ENCODE data around the gene PPP1R1C. TPM values are rescaled to one million over a fixed set of nuclear protein-coding genes. Genes with fewer than 3 reads are reported as not detected.

PPP1R1C gene
- total and polyA plus RNA-seq, 7 donors, result 0.83 to 3.5 (median 3.0) TPM; not detected in 4

DNA sequence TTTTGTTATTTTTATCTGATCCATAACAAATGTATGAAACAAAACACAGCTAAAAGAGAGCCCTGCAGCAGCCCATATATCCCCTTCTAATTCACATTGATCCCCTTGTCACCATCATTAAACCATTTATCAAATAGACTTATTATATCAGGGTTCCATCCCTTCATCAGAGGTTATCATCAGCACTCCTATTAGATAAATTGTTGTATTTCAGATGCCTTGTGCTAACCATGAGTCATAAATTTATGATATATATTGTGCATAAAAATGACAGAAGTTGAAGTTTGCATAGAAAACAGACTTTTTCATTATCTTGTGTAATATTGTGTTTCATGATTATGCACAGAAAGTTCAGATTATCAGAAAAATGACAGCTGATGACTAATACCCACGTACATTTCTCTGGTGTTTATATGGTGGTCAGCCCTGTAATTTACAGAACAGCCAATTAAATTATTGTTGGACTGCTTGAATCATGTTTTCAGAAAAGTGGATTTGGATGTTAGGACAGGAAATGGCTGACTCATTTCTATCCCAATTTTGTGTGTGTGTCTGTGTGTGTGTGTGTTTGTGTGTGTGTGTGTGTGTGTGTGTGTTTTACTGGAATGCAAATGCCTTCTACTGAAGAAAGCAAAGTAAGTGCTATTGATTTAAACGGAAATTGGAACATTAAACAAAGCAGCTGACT, 80.9 kb downstream of the PPP1R1C start:
- no peaks in the 10 kb centered on the region for H3K4me1 ChIP-seq
- WGBS, 2 donors, result 68 to 79% methylated on average over 2 of the region's 2 CpGs
- no peaks in the 10 kb centered on the region for H3K27me3 ChIP-seq
- H3K27ac ChIP-seq, result no peak overlapping the region
- H3K9me3 ChIP-seq, result no peaks in the 10 kb centered on the region
- H3K4me3 ChIP-seq, result no peak overlapping the region
- intact Hi-C loops (cut with DNase I), result no loop called here
- TF ChIP-seq, protein P1, sequence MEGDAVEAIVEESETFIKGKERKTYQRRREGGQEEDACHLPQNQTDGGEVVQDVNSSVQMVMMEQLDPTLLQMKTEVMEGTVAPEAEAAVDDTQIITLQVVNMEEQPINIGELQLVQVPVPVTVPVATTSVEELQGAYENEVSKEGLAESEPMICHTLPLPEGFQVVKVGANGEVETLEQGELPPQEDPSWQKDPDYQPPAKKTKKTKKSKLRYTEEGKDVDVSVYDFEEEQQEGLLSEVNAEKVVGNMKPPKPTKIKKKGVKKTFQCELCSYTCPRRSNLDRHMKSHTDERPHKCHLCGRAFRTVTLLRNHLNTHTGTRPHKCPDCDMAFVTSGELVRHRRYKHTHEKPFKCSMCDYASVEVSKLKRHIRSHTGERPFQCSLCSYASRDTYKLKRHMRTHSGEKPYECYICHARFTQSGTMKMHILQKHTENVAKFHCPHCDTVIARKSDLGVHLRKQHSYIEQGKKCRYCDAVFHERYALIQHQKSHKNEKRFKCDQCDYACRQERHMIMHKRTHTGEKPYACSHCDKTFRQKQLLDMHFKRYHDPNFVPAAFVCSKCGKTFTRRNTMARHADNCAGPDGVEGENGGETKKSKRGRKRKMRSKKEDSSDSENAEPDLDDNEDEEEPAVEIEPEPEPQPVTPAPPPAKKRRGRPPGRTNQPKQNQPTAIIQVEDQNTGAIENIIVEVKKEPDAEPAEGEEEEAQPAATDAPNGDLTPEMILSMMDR (IDR thresholded peaks at IDR 0.05), result no peak
- TF ChIP-seq POLR2AphosphoS5 (IDR thresholded peaks at IDR 0.05) (no peak), EP300 (IDR thresholded peaks at IDR 0.05) (no peak), POLR2A (IDR thresholded peaks at IDR 0.05) (no peak)
- no peak for DNase-seq
- no peaks in the 10 kb centered on the region for H3K36me3 ChIP-seq

DNA sequence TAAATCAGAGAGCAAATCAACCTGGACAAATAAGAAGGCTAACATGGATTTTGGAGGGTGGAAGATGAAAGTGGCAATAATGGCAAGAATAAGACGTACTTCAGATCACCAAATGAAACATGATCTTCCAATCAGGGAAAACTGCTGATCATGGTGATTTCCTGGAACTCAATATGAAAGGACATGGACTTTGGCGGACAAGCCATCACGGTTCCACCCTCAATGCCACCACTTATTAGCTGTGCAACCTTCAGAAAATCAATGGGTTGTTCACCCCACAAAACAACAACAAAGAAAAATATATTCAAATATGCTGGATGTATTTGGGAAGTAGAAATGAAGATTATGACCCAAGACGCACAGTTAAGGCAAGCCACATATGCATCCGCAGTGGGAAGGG, 81.7 kb downstream of the PPP1R1C start:
- TF ChIP-seq, protein P1 (IDR thresholded peaks at IDR 0.05), result no peak
- TF ChIP-seq POLR2AphosphoS5 (IDR thresholded peaks at IDR 0.05), result no peak
- no peak for TF ChIP-seq POLR2A (IDR thresholded peaks at IDR 0.05)
- TF ChIP-seq EP300 (IDR thresholded peaks at IDR 0.05), result no peak
- DNase-seq, result no peak
- whole genome bisulfite sequencing, 2 donors, result 94% methylated on average over 5 of the region's 5 CpGs
- intact Hi-C loops (cut with DNase I), result no loop called here
- no peaks in the 10 kb centered on the region for H3K36me3 ChIP-seq
- no peak overlapping the region for H3K27ac ChIP-seq
- no peak overlapping the region for H3K4me3 ChIP-seq
- no peaks in the 10 kb centered on the region for H3K27me3 ChIP-seq
- H3K9me3 ChIP-seq, result no peaks in the 10 kb centered on the region
- H3K4me1 ChIP-seq, result no peaks in the 10 kb centered on the region

DNA sequence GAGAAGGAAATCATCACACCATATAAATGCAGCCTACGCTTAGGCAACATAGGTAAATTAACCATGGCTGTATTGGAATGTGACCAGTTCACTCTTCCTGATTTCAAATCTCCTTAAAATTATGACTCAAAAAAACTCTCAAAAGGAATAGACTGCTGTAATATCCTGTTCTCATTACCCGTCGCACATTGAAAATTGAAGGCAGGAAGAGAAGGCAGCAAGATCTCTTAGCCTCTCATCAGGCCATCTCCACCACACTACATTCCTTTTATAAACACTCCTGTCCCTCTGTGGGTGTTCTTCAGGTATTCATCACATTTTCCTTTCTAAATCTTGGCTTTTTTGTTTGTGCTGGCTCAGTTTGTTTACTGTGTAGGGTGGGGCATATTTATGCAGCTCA, 83.2 kb downstream of the PPP1R1C start:
- no peak overlapping the region for H3K4me3 ChIP-seq
- intact Hi-C loops (cut with DNase I), result no loop called here
- TF ChIP-seq POLR2AphosphoS5 (IDR thresholded peaks at IDR 0.05) (no peak), EP300 (IDR thresholded peaks at IDR 0.05) (no peak), POLR2A (IDR thresholded peaks at IDR 0.05) (no peak)
- TF ChIP-seq, protein P1 (IDR thresholded peaks at IDR 0.05), result no peak
- no peaks in the 10 kb centered on the region for H3K4me1 ChIP-seq
- H3K27ac ChIP-seq, result no peak overlapping the region
- no peaks in the 10 kb centered on the region for H3K9me3 ChIP-seq
- WGBS, 2 donors, result 82 to 85% methylated on average over 3 of the region's 3 CpGs
- H3K36me3 ChIP-seq, result no peaks in the 10 kb centered on the region
- DNase-seq, result no peak
- H3K27me3 ChIP-seq, result no peaks in the 10 kb centered on the region

DNA sequence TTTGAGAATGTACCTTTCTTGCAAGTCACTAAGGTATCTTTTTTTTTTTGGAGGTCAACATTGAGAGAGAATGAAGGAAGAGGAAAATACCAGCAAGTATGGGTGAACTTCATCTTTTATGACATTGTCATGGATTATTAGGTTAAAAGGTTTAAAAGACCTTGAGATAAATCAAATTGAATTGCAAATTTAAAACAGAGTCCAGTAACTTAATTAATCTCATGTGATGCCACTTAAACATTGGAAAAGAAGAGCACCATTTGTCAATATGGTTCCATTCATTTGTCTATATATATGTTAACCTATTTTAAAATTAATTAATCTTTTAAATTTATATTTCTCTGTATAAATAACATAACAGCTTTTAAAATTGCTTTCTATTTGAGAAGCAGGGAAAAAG, 83.8 kb downstream of the PPP1R1C start:
- Histone ChIP-seq H3K9me3 (no peaks in the 10 kb centered on the region), H3K36me3 (no peaks in the 10 kb centered on the region), H3K27ac (no peak overlapping the region), H3K27me3 (no peaks in the 10 kb centered on the region), H3K4me1 (no peaks in the 10 kb centered on the region), H3K4me3 (no peak overlapping the region)
- no peak for DNase-seq
- TF ChIP-seq POLR2AphosphoS5 (IDR thresholded peaks at IDR 0.05), result no peak
- no peak for TF ChIP-seq POLR2A (IDR thresholded peaks at IDR 0.05)
- no peak for TF ChIP-seq EP300 (IDR thresholded peaks at IDR 0.05)
- TF ChIP-seq, protein P1 (IDR thresholded peaks at IDR 0.05), result no peak
- intact Hi-C loops (cut with DNase I), result no loop called here

DNA sequence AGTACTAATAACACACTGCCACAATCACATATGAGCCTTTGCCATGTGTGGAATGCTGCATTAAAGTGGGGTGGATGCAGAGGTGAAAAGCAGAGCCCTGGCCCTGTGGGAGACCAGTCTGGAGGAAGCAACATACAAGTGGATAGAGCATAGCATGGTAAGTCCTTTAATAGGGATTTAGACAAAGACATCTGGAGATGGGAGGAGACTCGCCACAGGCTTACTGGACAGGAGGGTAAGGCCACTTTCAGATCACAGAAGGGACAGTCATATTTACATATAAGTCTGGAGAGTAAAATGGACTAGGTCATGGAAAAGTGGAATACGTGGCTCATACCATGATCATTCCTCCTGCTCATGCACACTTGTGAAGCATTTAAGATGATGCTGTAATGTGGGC, 84.3 kb downstream of the PPP1R1C start:
- H3K9me3 ChIP-seq, result no peaks in the 10 kb centered on the region
- no peak overlapping the region for H3K4me3 ChIP-seq
- no peak for DNase-seq
- intact Hi-C loops (cut with DNase I), result loop anchor here (10.0 kb wide), 1 partner anchor 175 kb away; the partner anchor contains the start of gene ITPRID2
- H3K27ac ChIP-seq, result no peak overlapping the region
- 92 to 95% methylated on average over 2 of the region's 2 CpGs for WGBS, 2 donors
- H3K27me3 ChIP-seq, result no peaks in the 10 kb centered on the region
- H3K4me1 ChIP-seq, result no peaks in the 10 kb centered on the region
- no peaks in the 10 kb centered on the region for H3K36me3 ChIP-seq
- TF ChIP-seq EP300 (IDR thresholded peaks at IDR 0.05) (no peak), POLR2A (IDR thresholded peaks at IDR 0.05) (no peak), POLR2AphosphoS5 (IDR thresholded peaks at IDR 0.05) (no peak)
- TF ChIP-seq, protein P1 (IDR thresholded peaks at IDR 0.05), result no peak
